Natural killer cell (primary cell): ENCODE measurements around the gene MYLK4. TPM values are rescaled to one million over a fixed set of nuclear protein-coding genes. Genes with fewer than 3 reads are reported as not detected.

ENCODE experiments used
- ATAC-seq, 3 donors: fragments of 150-1000 bp in 2 of 3; fragments of 200-7000 bp in 1 of 3; cut with Tn5 transposase; 1 replicate in 1 of 3; 2 replicates in 2 of 3; pipeline ENCODE4 v1.10.0; 2021; ENCODE audit warnings: mild to moderate bottlenecking in 2 of 3, moderate library complexity in 2 of 3
- DNase-seq, 2 donors: peaks; one replicate each; pipeline versions ENCODE4 v3.0.0 to v3.0.0-alpha.2; 2013 to 2021; ENCODE audit warnings: mixed read lengths in 1 of 2
- H3K27ac ChIP-seq: one replicate; pipeline ENCODE4 v1.5.1; 2013; ENCODE audit warnings: mild to moderate bottlenecking, low read length
- H3K27me3 ChIP-seq: one replicate; pipeline ENCODE4 v1.6.1; 2013; ENCODE audit warnings: low read length; ENCODE audit not compliant: control insufficient read depth, insufficient read depth
- H3K36me3 ChIP-seq: one replicate; pipeline ENCODE4 v1.6.1; 2013; ENCODE audit warnings: low read length; ENCODE audit not compliant: control insufficient read depth, insufficient read depth
- H3K4me1 ChIP-seq: one replicate; pipeline ENCODE4 v1.6.1; 2013; ENCODE audit warnings: low read length; ENCODE audit not compliant: control insufficient read depth, insufficient read depth
- H3K4me3 ChIP-seq: one replicate; pipeline ENCODE4 v1.5.1; 2013; ENCODE audit warnings: low read length
- H3K9me3 ChIP-seq: one replicate; pipeline ENCODE4 v1.6.1; 2013; ENCODE audit warnings: low read length; ENCODE audit not compliant: control insufficient read depth, insufficient read depth
- H3K27ac Mint-ChIP-seq, 2 donors: one replicate each; pipeline ENCODE4 v1.8.0; 2022; ENCODE audit warnings: mild to moderate bottlenecking in 2 of 2, mixed read lengths in 2 of 2, moderate library complexity in 1 of 2
- H3K27me3 Mint-ChIP-seq, 2 donors: one replicate each; pipeline ENCODE4 v1.8.0; 2022; ENCODE audit warnings: low read depth in 2 of 2, mixed read lengths in 2 of 2
- H3K36me3 Mint-ChIP-seq: one replicate; pipeline ENCODE4 v1.8.0; 2022; ENCODE audit warnings: mixed read lengths
- H3K4me1 Mint-ChIP-seq, 2 donors: one replicate each; pipeline ENCODE4 v1.8.0; 2022; ENCODE audit warnings: mixed read lengths in 2 of 2
- H3K4me3 Mint-ChIP-seq: one replicate; pipeline ENCODE4 v1.8.0; 2022; ENCODE audit warnings: mild to moderate bottlenecking, moderate library complexity, mixed read lengths
- H3K9me3 Mint-ChIP-seq, 2 donors: one replicate each; pipeline ENCODE4 v1.8.0; 2022; ENCODE audit warnings: mixed read lengths in 2 of 2
- WGBS: methylation state at CpG from one replicate; pipeline ENCODE4 v1.1.7; 2013; ENCODE audit warnings: missing lambda C conversion rate; ENCODE audit not compliant: insufficient coverage; 5-methylcytosine and 5-hydroxymethylcytosine counted together
- intact Hi-C: fragments of 100-400 bp; cut with micrococcal nuclease; formaldehyde crosslinking; loops from one replicate; pipeline ENCODE4 v1.14.2; 2022
- total RNA-seq, 4 donors: library from RNA; stranded (reverse); fragments of 120-200 nt in 1 of 4; gene quantifications; one replicate each; pipeline versions ENCODE4 v1.2.3 to v1.2.4, GENCODE V29; 2013 to 2022
- TF ChIP-seq, protein P1 (sequence below): fragments of 200-600 bp; IDR thresholded peaks from one replicate; pipeline ENCODE4 v1.8.0; 2022; ENCODE audit warnings: antibody characterized with exemption

MYLK4 gene
- total RNA-seq, 3 donors from 2014 or later (not counting 1 experiment from before 2014, with no cell fraction given), result 0.45 to 1.1 (median 0.88) TPM

DNA sequence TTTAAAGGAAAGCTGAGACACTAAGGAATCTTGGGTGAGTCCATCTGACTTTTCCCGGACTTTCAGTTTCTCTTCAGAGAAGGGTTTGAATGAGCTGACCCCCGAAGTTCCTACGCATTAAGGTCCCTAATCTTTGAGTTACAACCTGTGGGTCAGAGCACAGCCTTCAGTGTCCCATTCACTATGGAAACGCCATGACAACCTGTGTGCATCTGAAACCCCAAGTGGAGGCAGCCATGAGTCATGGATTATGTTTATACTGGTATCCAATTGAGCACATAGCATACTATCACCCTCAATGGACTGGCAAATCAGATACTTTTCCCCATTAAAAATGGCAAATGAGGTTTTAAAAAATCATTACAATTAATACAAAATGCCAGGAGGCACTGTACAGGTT, 11.4 kb downstream of the MYLK4 start:
- no peaks in the 10 kb centered on the region for H3K27me3 ChIP-seq

DNA sequence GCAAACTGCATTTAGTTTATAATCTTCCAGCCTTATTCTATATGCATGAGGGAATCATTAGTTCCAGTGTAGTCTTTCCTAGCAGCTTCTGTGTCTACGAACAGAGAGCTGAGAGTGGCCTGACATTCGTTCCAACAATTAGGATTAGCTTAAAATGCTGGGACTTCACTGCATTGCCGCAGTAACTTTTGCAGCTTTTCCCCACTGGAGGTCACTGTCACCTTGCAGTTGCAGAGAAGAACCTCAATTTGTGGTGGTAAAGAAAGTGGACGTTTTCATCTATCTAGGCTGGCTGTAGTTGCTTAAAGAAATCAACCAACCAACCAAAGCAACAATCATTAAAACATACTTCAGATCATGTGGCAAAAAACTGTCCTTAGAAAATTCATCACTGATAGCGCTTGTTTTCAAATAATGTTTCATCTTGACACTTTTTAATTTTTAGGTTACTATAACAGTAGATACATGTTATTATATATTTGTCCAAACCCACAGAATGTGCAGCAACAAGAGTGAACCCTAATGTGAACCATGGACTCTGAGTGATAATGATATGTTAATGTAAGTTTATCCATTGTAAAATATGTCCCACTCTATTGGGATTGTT, 12.2 kb downstream of the MYLK4 start:
- H3K4me3 ChIP-seq, result no peak overlapping the region
- no peak overlapping the region for H3K27ac ChIP-seq
- Mint-ChIP-seq H3K4me3 (no peak overlapping the region), H3K36me3 (no peaks in the 10 kb centered on the region), H3K4me1 (no peaks in the 10 kb centered on the region), H3K9me3 (no peaks in the 10 kb centered on the region), H3K27me3 (peaks cover 0 to 2% of the 10 kb centered on the region in 2 donors), H3K27ac (no peak overlapping the region)
- no peaks in the 10 kb centered on the region for H3K4me1 ChIP-seq
- H3K36me3 ChIP-seq, result no peaks in the 10 kb centered on the region
- 19% methylated on average over 4 of the region's 5 CpGs for WGBS
- ATAC-seq, result peak in 2 of 3 donors; percentile 69 to 73
- no peaks in the 10 kb centered on the region for H3K9me3 ChIP-seq
- no peaks in the 10 kb centered on the region for H3K27me3 ChIP-seq
- intact Hi-C loops, result no loop called here
- TF ChIP-seq, protein P1, sequence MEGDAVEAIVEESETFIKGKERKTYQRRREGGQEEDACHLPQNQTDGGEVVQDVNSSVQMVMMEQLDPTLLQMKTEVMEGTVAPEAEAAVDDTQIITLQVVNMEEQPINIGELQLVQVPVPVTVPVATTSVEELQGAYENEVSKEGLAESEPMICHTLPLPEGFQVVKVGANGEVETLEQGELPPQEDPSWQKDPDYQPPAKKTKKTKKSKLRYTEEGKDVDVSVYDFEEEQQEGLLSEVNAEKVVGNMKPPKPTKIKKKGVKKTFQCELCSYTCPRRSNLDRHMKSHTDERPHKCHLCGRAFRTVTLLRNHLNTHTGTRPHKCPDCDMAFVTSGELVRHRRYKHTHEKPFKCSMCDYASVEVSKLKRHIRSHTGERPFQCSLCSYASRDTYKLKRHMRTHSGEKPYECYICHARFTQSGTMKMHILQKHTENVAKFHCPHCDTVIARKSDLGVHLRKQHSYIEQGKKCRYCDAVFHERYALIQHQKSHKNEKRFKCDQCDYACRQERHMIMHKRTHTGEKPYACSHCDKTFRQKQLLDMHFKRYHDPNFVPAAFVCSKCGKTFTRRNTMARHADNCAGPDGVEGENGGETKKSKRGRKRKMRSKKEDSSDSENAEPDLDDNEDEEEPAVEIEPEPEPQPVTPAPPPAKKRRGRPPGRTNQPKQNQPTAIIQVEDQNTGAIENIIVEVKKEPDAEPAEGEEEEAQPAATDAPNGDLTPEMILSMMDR, result peak; percentile 69
- peak; percentile 22 to 74 for DNase-seq

More for the DNA sequence above, 11.4 kb downstream of the MYLK4 start:
- H3K27ac ChIP-seq, result no peak overlapping the region
- DNase-seq (no peak), ATAC-seq (no peak)
- H3K9me3 Mint-ChIP-seq, result no peaks in the 10 kb centered on the region
- H3K36me3 Mint-ChIP-seq, result no peaks in the 10 kb centered on the region
- H3K9me3 ChIP-seq, result no peaks in the 10 kb centered on the region
- no peaks in the 10 kb centered on the region for H3K36me3 ChIP-seq
- intact Hi-C loops, result no loop called here
- H3K27ac Mint-ChIP-seq, result no peak overlapping the region
- TF ChIP-seq, protein P1, result no peak
- 87% methylated on average over 4 of the region's 4 CpGs for WGBS
- no peak overlapping the region for H3K4me3 Mint-ChIP-seq
- no peak overlapping the region for H3K4me3 ChIP-seq
- no peaks in the 10 kb centered on the region for H3K4me1 Mint-ChIP-seq
- no peaks in the 10 kb centered on the region for H3K4me1 ChIP-seq
- H3K27me3 Mint-ChIP-seq, result peaks cover 0 to 2% of the 10 kb centered on the region in 2 donors

DNA sequence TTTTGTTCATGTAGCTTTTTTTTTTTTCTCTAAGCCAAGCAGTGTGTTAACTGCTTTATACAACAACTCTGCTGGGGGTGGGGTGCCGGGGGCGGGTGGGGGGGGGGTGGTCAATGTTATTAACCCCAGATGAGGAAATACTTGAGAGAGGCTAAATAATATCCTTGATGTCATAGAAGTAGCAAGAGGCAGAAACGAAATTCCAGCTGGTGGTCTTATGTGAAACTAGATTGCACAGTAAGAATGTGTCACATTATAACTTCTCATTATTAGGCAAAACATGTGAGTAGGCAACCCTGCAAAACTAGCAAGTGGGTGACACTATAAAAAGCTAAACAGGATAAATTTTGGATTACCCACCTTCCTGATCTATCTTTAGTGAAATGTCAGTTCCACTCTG, 12.8 kb downstream of the MYLK4 start:
- Mint-ChIP-seq H3K9me3 (no peaks in the 10 kb centered on the region), H3K27ac (no peak overlapping the region), H3K4me3 (no peak overlapping the region), H3K27me3 (peaks cover 0 to 2% of the 10 kb centered on the region in 2 donors), H3K36me3 (no peaks in the 10 kb centered on the region), H3K4me1 (peaks cover 0 to 4% of the 10 kb centered on the region in 2 donors)
- no peaks in the 10 kb centered on the region for H3K27me3 ChIP-seq
- no peak overlapping the region for H3K27ac ChIP-seq
- no peak overlapping the region for H3K4me3 ChIP-seq
- intact Hi-C loops, result no loop called here
- no peaks in the 10 kb centered on the region for H3K4me1 ChIP-seq
- no peaks in the 10 kb centered on the region for H3K36me3 ChIP-seq
- WGBS, result 40% methylated on average over 1 of the region's 3 CpGs
- H3K9me3 ChIP-seq, result no peaks in the 10 kb centered on the region
- no peak for ATAC-seq
- no peak for DNase-seq
- TF ChIP-seq, protein P1, result no peak
